HEK293 (cell line): Measurements from ENCODE around the gene ZNF438.

ENCODE experiments used
- KLF10 ChIP-seq: fragments of 450-650 bp; IDR thresholded peaks from 2 replicates; pipeline ENCODE4 v1.5.1; 2018; ENCODE audit warnings: missing biosample characterization, mild to moderate bottlenecking, missing genetic modification characterization
- ZBTB7A ChIP-seq: fragments of 450-650 bp; formaldehyde crosslinking; IDR thresholded peaks from 2 replicates; pipeline ENCODE4 v1.5.1; 2016; ENCODE audit warnings: low read depth, missing biosample characterization, missing genetic modification characterization
- ZNF529 ChIP-seq: fragments of 450-650 bp; formaldehyde crosslinking; IDR thresholded peaks from 2 replicates; pipeline ENCODE4 v1.5.1; 2017; ENCODE audit warnings: missing genetic modification characterization, missing biosample characterization; ENCODE audit not compliant: insufficient replicate concordance
- ZNF561 ChIP-seq: fragments of 450-650 bp; IDR thresholded peaks from 2 replicates; pipeline ENCODE4 v1.5.1; 2018; ENCODE audit warnings: missing biosample characterization, missing genetic modification characterization, borderline replicate concordance

- TF ChIP-seq ZNF561 (tag by site-specific recombination) (no peak), KLF10 (no peak), ZBTB7A (no peak), ZNF529 (no peak)
Observed at GRCh38 chr10:31001740-31002139, 29.9 kb downstream of the ZNF438 start.
